GDM1 (cell line): ENCODE measurements around the gene KRT23.
A peak's percentile ranks its signal among the peaks of the same experiment; 100 is the strongest.

ENCODE experiments used
- DNase-seq: peaks from one replicate; lab custom pipeline; 2025; lab: John Stamatoyannopoulos, UW

Gene KRT23

GRCh38 chr17:40909351-40909750 lies 28.1 kb downstream of the KRT23 start:
- DNase-seq, result peak; percentile 40

GRCh38 chr17:40906613-40907012 lies 30.8 kb downstream of the KRT23 start:
- no peak for DNase-seq

- DNase-seq, result no peak
Measured at GRCh38 chr17:40905370-40905769, 32.1 kb downstream of the KRT23 start.

GRCh38 chr17:40903129-40903847 lies 34.2 kb downstream of the KRT23 start:
- DNase-seq, result no peak

GRCh38 chr17:40902498-40902897 lies 34.9 kb downstream of the KRT23 start:
- DNase-seq, result no peak

GRCh38 chr17:40901981-40902474 lies 35.4 kb downstream of the KRT23 start:
- no peak for DNase-seq

GRCh38 chr17:40900809-40901356 lies 36.6 kb downstream of the KRT23 start:
- DNase-seq, result no peak

GRCh38 chr17:40896916-40897455 lies 40.5 kb downstream of the KRT23 start:
- DNase-seq, result no peak

GRCh38 chr17:40895106-40895730 lies 42.2 kb downstream of the KRT23 start:
- no peak for DNase-seq

- DNase-seq, result no peak
Measured at GRCh38 chr17:40888196-40888720, 49.2 kb downstream of the KRT23 start.

- no peak for DNase-seq
Measured at GRCh38 chr17:40886090-40886489, 51.4 kb downstream of the KRT23 start.

- DNase-seq, result no peak
Measured at GRCh38 chr17:40884708-40885512, 52.5 kb downstream of the KRT23 start, which contains the start of gene KRT20. TSS of gene KRT20 (minus strand) at chr17:40885242. CDS start at chr17:40885185, 57 bp downstream.

GRCh38 chr17:40883626-40884334 lies 53.7 kb downstream of the KRT23 start:
- no peak for DNase-seq

GRCh38 chr17:40883031-40883430 lies 54.4 kb downstream of the KRT23 start:
- DNase-seq, result no peak

GRCh38 chr17:40879026-40879425 lies 58.4 kb downstream of the KRT23 start:
- DNase-seq, result no peak

- DNase-seq, result no peak
Measured at GRCh38 chr17:40878044-40878443, 59.4 kb downstream of the KRT23 start.

GRCh38 chr17:40873801-40874200 lies 63.6 kb downstream of the KRT23 start:
- no peak for DNase-seq

GRCh38 chr17:40873255-40873654 lies 64.2 kb downstream of the KRT23 start:
- no peak for DNase-seq
